ENCODE measurements around the gene DCBLD1.
"Not testable (repeated sequence)": the region's sequence is repeated elsewhere in the genome, so short reads cannot be mapped to it uniquely, and the experiment has no call there.

Gene DCBLD1

DNA sequence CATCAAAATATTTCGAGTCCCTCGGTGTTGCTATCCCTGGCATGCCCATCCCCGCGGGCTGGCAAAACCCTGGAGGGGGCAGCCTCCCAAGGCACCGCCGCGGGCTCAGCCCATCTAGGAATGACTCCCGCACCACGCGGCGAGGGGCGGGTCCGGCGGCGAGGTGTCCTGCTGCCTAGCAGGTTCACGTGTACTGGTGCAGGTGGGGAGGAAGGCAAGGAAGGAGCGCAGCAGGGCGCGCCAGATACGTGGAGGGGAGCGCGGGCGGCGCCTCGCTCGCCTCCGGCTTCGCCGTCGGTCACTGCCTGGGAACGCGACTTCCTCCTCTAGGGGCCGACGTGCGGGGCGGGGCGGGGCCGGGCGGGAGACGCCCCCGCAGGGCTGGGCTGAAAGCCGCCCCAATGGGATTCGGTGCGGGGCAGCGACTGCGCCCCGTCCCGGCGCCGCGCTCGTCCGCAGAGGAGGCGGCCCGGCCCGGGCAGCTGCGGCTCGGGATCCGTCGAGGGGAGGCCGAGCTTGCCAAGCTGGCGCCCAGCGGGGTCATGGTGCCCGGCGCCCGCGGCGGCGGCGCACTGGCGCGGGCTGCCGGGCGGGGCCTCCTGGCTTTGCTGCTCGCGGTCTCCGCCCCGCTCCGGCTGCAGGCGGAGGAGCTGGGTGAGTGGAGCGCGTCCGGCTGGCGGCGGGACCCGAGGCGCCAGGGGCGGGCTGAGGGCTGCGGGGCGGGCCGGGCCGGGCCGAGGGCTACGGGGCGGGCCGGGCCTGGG, at the start of gene DCBLD1:
DCBLD1 (plus strand) TSS at position 435 of the 764 bp plus-strand sequence; CDS start at position 543, 108 bp downstream.
- DNase-seq (ENCODE audit: low read depth) = peak; percentile 58

DNA sequence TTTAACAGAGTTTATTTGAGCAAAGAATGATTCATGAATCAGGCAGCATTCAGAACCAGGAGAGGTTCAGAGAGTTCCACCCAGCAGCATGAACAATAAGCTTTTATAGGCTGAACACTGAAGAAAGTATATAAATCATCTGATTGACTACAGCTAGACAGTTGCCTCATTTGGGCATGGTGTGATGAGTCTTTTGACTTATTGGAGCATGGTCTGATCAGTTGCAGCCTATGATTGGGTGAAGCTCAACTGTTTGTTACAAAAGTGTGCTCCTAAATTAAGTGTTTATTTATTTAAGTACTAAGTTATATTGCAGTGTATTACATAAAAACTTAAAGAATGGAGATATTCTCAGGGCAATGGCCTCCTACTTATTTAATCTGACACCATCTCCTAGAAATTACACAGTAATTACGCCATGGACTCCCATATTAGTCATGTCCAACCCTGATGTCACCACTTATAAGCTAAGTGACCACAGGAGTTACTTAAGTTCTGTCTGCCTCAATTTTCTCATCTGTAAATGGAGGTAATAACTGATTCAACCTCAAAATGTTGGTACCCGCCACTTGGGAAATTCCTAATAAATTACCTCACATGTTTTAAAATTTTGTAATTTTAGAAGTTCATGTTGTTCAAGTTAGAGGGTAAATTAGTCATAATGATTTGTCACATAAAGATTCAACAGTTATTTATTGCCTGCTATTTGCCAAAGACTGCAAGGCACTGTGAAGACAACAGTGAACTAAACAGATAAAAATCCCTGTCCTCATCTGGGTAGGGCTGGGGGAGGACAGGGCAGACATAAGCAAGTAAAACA, 41.6 kb upstream of the DCBLD1 start:
- DNase-seq (ENCODE audit: low read depth) = peak; percentile 71

DNA sequence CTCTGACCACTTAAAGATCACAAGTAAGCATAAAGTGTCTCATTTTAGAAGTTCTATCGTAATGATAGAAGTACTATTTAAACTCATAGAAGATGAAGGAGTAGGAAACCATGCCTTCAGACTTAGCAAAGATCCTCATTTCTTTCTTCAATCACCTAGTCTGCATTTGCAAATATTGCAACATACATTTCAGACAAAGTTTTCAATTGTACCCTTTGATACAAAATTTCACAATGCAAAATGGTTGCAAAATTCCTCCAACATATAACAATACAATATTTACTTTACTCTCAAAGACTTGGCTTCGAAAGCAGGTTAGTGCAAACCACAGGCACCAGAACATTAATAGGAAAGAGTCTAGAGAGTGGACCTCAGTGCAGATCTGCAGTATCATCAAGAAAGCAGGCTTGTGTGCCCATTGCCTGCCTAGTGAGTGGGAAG, 40.6 kb upstream of the DCBLD1 start:
- DNase-seq (ENCODE audit: low read depth) = no peak

DNA sequence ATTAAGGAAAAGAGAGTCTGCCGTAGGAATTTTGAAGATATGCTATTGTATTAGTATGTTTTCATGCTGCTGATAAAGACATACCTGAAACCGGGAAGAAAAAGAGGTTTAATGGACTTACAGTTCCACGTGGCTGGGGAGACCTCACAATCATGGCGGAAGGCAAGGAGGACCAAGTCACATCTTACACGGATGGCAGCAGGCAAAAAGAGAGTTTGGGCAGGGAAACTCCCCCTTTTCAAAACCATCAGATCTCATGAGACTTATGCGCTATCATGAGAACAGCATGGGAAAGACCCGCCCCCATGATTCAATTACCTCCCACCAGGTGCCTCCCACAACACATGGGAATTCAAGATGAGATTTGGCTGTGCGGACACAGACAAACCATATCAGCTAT, 40.2 kb upstream of the DCBLD1 start:
- not testable (repeated sequence) for DNase-seq (ENCODE audit: low read depth)

DNA sequence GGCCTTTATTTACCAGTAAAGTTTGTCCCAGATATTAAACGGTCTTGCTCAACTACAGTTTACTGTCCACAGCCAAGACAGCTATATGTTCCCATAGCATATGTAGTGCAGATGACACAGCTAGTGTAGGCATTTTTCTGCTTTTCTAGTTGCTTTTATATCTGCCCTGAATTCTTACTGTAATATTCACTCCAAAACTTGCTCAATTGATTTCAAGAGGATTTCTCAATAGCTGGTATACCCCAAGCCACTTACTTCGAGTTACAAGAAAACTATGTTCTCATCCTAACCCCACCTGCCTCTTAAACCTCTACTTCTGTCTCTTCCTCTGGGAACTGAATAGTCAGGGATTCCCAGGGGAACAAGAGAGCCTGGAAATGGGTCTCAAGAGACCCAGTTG, 37.9 kb upstream of the DCBLD1 start:
- DNase-seq (ENCODE audit: low read depth) = no peak

DNA sequence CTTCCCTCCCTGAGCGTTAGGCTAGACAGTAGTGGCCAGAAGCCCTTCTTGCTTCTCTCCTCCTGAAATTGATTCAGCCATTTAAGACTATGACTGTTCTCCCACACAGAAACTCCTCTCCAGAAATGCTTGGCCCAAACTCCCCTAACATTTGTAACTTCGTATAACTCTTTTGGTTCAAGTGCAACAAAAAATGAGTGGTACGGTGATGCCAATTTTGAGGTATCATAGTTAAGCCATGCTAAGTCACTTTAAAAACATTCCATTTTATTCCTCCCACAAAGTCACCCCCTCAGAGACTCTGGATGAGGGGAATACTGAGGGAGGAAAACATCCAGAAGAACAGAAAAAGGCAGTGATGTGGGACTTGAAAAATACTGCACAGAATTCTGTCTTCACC, 35.6 kb upstream of the DCBLD1 start:
- DNase-seq (ENCODE audit: low read depth) = peak; percentile 47

DNA sequence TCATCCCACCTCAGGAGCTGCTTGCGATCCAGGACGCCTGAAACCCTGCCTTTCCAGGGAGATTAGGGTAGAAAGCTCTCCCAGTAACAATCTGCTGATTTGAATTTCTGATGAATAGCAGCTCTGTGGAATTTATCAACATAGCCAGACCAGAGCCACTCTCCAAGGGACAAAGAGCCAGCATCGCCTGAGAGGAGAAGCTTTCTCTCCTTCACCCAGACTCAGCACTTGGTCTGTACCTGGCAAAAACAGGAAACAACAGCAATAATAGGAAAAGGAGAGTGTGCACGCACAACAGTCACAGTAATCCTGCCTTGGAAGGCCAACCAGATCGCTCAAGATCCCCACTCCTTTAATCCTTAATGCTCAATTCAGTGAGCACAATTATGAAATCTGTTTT, 34.5 kb upstream of the DCBLD1 start:
- DNase-seq (ENCODE audit: low read depth) = no peak

DNA sequence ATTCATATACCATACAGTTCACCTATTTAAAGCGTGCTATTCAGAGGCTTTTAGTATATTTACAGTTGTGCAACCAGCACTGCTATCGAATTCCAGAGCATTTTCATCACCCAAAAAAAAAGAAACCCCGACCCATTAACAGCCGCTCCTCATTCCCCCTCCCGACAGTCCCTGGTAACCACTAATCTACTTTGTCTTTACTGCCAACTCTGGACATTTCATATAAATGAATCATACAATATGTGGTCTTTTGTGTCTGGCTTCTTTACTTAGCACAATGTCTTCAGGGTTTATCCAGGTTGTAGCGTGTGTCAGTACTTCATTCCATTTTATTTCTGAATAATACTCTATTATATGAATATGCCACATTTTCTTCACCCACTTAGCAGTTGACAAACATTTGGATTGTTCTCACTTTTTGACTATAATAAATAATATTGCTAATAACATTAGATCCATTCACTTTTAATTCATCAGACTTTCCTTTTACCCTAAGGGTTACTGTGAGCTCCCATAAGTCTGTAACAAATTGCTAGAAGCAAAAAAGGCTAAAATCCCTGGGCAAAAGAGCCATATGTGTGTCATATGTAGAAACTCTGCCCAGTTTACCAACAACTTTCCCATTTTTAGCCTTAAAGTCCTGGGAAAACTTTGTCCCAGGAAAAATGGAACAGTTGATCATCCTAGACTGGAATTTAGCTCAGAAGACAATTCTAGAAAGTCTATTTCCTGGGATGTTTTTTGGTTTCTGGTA, 33.6 kb upstream of the DCBLD1 start:
- peak; percentile 76 for DNase-seq (ENCODE audit: low read depth)

DNA sequence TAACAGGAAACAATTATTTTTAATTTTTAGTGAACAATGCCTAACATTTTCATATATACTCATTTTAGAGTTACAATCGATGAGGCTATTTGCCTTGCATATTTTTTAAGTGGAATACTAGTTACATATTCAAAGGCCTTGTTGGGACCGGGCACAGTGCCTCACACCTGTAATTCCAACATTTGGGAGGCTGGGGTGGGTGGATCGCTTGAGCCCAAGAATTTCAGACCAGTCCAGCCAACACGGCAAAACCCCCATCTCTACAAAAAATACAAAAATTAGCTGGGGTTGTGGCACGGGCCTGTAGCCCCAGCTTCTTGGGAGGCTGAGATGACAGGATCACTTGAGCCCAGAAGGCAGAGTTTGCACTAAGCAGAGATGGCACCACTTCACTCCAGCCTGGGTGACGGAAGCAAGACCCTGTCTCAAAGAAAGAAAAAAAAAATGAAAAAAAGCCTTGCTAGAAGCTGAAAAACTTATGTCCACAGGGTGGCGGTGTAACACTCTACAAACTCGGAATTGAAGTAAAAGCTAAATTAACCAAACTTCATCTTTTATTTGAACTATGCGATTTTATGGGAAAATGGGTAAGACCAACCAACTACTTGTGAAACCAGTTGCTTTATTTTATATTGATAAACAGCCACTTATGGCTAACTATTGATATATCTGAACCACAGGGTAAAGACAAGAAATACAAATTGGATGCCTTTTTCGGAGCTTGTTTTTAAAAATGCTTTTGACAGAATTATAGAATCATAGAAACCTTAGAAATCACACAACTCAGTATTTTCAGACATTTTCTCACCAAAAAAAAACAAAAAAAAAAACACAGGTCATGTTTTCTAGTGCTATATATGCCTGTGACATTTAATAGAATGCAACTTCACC, 32.7 kb upstream of the DCBLD1 start:
- DNase-seq (ENCODE audit: low read depth) = peak; percentile 55

DNA sequence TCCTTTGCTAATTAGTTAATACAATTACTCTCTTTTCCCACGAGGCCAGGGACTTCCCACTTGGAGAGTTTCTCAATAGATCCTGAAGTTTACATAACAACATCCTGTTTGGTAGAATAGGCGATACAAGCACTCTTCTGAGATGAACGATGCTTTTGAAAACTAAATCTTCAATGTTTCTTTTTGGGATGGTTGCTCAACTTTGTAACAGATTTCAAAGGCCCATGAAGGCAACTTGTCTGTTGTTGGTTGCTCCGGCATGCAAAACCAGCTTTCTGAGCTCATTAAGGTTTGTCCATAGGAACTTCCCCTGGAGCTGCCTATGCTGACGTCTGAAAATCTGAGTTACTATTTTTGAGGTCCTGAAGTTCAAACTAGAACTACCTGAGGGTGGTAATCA, 30.8 kb upstream of the DCBLD1 start:
- no peak for DNase-seq (ENCODE audit: low read depth)

DNA sequence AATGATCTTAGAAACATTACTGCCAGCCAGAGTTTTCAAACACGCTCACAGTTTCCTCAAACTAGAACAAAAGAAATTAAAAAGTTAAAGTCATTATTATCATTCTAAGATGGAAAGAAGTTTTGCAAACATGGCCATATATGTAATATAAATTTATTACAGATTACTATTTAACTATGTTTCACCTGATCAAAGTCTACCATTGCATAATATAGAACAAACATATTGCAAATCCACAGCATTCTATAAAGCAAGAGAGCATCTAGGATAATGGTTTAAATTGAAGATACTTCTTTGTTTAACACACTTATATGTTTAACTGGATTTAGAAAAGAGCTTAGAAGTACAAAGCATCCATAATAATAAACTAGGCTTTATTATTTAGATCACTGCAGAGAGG, 26.2 kb upstream of the DCBLD1 start:
- DNase-seq (ENCODE audit: low read depth) = no peak

DNA sequence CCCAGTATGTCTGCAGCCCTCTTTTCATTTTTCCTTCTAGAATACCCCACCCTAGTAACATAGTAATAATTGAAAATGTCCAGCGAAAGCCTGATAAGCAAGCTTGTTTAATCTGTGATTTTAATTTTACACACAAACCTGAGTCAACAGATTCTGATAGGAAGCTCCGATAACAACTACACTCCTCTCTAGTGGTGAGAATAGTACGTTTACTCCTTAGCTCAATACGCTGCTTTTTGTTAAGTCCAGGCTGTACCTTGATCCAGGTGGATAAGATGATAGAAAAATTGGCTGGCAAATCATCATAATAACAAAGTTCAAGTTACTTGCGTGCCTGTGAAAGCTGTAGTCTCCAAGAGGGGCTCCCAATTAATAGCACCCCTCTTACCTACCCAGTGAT, 25.5 kb upstream of the DCBLD1 start:
- DNase-seq (ENCODE audit: low read depth) = no peak

DNA sequence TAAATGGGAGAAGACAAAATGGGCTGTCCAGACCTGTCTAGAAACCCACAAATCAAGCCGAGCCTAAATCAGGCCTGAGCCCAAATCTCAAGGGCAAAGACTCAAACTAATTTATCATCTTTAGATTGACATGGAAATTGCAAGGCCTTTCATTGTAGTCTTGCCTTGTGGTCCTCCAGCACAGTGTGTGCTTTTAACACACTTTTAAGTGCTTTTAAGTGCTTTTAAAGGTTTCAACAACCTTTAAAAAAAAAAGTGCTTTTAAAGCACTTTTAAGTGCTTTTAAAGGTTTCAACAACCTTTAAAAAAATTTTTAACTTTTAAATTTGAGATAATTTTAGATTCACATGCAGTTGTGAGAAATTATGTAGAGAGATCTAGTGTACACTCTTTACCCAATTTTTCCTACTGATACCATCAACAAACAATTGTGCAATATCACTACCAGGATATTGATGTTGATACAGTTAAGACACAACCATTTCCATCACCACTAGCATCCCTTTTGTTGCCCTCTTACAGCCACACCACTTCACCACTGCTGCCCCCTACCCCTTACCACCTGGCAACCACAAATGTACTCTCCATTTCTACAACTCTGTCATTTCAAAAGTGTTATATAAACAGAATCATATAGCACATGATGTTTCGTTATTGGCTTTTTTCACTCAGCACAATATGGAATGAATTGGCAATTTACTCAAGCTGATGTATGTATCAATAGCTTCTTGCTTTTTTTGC, 23.1 kb upstream of the DCBLD1 start:
- DNase-seq (ENCODE audit: low read depth) = no peak

DNA sequence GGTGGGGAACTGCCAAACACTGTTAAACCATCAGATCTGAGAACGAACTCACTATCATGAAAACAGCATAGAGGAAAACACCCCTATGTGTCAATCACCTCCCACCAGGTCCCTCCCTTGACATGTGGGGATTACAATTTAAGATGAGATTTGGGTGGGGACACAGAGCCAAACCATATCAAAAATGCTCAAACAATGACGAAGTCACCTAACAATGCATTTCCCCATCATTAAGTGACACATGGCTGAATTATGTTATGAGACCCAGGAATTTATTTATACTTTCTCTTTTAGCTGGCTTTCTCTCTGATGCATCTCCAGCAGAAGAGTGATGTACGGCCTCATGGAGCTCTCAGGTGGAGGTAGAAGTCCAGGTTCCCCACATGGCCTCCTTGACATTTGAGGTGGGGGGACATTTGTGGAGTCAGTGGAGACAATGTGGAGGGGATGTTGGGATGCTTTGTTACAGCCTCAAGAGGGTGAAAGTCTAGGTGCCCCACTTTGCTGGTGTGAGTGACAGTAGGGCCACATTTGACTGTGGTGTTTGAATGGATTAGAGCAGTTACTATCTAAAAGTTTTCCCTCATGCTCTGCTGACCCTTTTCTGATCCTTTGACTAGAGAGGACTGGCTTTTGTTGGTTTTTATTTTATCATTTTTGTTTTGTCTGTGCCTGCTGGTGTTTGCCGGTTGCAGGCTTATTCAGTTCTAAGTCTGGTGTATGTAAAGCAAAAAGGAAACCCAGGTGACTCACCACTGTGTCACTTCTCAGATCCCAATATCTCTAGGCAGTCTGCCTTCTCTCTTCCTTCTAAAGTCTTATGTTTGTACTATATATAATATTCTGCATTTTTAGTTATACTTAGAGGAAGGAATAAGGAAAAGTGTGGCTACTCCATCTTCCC, 18.5 kb upstream of the DCBLD1 start:
- peak; percentile 39 for DNase-seq (ENCODE audit: low read depth)

DNA sequence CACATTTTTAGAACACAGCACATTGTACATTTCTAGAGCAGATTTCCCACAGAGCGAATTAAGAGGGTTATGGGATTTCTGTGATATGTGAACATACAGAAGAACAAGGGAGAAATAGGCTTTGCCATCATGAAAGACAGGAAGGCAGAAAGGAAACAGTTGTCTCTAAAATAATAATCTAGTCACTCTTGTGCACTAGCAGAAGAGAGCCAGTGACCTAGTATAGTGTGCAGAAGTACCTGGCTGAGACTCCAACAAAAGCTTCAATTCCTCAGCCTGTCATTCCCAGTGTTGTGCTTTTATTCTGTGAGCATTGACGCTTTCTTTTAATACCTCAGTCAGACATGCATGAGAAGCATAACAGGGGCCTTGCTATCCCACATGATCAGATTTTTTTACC, 17.8 kb upstream of the DCBLD1 start:
- no peak for DNase-seq (ENCODE audit: low read depth)

DNA sequence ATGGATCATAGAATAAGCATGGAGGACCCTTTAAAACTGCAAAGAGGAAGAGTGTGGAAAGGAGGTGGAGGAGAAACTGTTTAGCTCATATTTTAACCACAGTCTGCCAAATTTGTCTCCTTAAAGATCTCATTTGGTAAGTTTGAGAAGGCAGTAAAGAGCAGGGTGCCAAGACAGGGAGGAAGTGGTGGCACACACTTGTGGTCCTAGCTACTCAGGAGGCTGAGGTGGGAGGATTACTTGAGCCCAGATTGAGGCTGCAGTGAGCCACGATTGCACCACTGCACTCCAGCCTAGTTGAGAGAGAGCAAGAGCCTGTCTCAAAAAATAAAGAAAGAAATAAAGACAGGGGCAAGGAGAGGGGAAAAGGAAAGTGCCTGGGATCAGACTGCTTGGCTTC, 16.8 kb upstream of the DCBLD1 start:
- no peak for DNase-seq (ENCODE audit: low read depth)

DNA sequence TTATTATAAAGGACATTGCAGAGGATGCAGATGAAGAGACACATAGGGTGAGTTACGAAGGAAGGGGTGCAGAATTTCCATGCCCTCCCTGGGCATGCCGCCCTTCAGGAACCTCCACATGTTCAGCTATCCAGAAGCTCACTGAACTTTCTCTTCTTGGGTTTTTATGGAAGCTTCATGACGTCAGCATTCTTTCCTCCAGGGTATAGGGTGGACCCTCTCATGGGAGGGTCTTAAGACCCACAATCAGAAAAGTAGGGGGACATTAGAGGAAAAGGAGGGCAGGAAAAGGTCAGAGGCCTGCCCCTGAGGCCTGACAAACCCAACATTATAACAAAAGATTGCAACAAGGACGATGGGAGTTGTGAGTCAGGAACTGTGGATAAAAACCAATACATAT, 14.6 kb upstream of the DCBLD1 start:
- no peak for DNase-seq (ENCODE audit: low read depth)

DNA sequence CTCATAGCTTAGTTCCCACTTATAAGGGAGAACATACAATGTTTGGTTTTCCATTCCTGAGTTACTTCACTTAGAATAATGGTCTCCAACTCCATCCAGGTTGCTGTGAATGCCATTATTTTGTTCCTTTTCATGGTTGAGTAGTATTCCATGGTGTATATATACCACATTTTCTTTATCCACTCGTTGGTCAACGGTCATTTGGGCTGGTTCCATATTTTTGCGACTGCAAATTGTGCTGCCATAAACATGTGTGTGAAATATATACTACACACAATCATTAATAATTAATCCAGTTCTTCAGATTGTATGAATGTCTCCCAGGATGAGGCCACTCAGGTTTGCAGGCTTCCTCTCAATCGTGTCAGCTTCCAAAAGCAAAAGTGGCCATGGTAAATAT, 13.9 kb upstream of the DCBLD1 start:
- DNase-seq (ENCODE audit: low read depth) = not testable (repeated sequence)

DNA sequence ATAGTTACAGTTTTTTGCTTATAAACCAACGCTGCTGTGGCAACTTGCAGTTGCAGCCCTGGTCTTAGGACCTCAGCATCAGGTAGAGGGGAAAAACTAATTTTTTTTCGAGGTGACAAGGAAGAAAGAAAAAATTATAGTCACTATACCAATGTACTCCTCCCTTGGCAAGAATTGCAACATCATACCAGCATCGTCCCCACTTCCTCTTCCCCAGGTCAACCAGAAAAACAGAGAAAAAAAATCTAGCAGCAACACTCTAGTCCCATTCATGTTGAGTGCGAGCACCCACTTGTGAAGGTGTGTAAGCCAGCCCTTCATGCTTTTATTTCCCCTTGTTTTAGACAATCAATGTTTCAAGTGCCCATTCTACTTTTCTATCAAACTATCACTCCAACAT, 13.1 kb upstream of the DCBLD1 start:
- no peak for DNase-seq (ENCODE audit: low read depth)

DNA sequence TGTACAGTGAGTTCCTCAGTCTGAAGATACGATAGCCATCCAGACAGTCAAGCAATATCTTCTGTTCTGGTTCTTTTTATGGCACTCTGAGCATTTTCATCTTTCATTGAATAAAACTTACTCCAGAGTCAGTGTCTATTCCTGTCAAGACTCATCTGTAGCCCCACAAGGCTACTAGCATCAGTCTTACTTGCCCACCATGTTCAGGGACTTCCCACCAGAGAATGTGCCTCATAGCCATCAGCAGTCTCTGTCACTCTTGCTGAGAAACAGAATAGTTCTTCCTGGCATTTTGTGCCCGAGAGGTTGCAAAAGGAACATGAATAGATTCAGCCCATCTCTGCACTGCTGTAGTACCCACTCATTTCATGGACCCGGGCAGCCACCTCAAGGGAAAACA, 12.7 kb upstream of the DCBLD1 start:
- no peak for DNase-seq (ENCODE audit: low read depth)

Measured in stromal cell of bone marrow (primary cell).